HUES48 (cell line): ENCODE data around the gene SPEF2.

Source experiments
- H3K27ac ChIP-seq: one replicate; pipeline ENCODE4 v1.7.0; 2013; ENCODE audit warnings: low read depth, low read length, inconsistent platforms
- H3K27me3 ChIP-seq: 2 replicates; pipeline ENCODE4 v1.6.1; 2013; ENCODE audit warnings: mild to moderate bottlenecking, low read length; ENCODE audit not compliant: control insufficient read depth, insufficient read depth
- H3K36me3 ChIP-seq: 2 replicates; pipeline ENCODE4 v1.6.1; 2013; ENCODE audit warnings: low read length; ENCODE audit not compliant: control insufficient read depth, insufficient read depth
- H3K4me1 ChIP-seq: 2 replicates; pipeline ENCODE4 v1.6.1; 2013; ENCODE audit warnings: mild to moderate bottlenecking, low read length; ENCODE audit not compliant: control insufficient read depth, insufficient read depth
- H3K4me3 ChIP-seq: 2 replicates; pipeline ENCODE4 v1.5.1; 2013; ENCODE audit warnings: mild to moderate bottlenecking, low read depth, low read length
- H3K9ac ChIP-seq: 2 replicates; pipeline ENCODE4 v1.6.1; 2013; ENCODE audit warnings: mild to moderate bottlenecking, low read depth, low read length, moderate library complexity
- H3K9me3 ChIP-seq: 2 replicates; pipeline ENCODE4 v1.6.1; 2013; ENCODE audit warnings: low read length; ENCODE audit not compliant: control insufficient read depth, insufficient read depth

The SPEF2 gene

GRCh38 chr5:35675392-35675791 is 57.7 kb downstream of the SPEF2 start:
- Histone ChIP-seq H3K36me3 (no peaks in the 10 kb centered on the region), H3K4me3 (no peak overlapping the region), H3K9me3 (no peaks in the 10 kb centered on the region), H3K9ac (no peak overlapping the region), H3K4me1 (peaks cover 9% of the 10 kb centered on the region), H3K27me3 (no peaks in the 10 kb centered on the region), H3K27ac (no peak overlapping the region)

GRCh38 chr5:35677878-35678277 is 60.2 kb downstream of the SPEF2 start:
- peaks cover 9% of the 10 kb centered on the region for H3K4me1 ChIP-seq
- no peak overlapping the region for H3K4me3 ChIP-seq
- H3K9ac ChIP-seq = no peak overlapping the region
- no peaks in the 10 kb centered on the region for H3K27me3 ChIP-seq
- H3K9me3 ChIP-seq = no peaks in the 10 kb centered on the region
- H3K36me3 ChIP-seq = no peaks in the 10 kb centered on the region
- no peak overlapping the region for H3K27ac ChIP-seq

GRCh38 chr5:35678661-35679060 is 61.0 kb downstream of the SPEF2 start:
- no peaks in the 10 kb centered on the region for H3K27me3 ChIP-seq
- no peak overlapping the region for H3K4me3 ChIP-seq
- H3K27ac ChIP-seq = no peak overlapping the region
- H3K9me3 ChIP-seq = no peaks in the 10 kb centered on the region
- H3K9ac ChIP-seq = no peak overlapping the region
- H3K4me1 ChIP-seq = peaks cover 9% of the 10 kb centered on the region
- no peaks in the 10 kb centered on the region for H3K36me3 ChIP-seq

GRCh38 chr5:35679357-35679756 is 61.7 kb downstream of the SPEF2 start:
- Histone ChIP-seq H3K9me3 (no peaks in the 10 kb centered on the region), H3K36me3 (no peaks in the 10 kb centered on the region), H3K27ac (no peak overlapping the region), H3K4me1 (0 out of 2 replicates have a peak, but pooled peaks cover 4% of the 10 kb centered on the region), H3K27me3 (no peaks in the 10 kb centered on the region), H3K9ac (no peak overlapping the region), H3K4me3 (no peak overlapping the region)

- Histone ChIP-seq H3K36me3 (no peaks in the 10 kb centered on the region), H3K4me1 (no peaks in the 10 kb centered on the region), H3K4me3 (no peak overlapping the region), H3K27ac (no peak overlapping the region), H3K27me3 (no peaks in the 10 kb centered on the region), H3K9me3 (no peaks in the 10 kb centered on the region), H3K9ac (no peak overlapping the region)
Measured at GRCh38 chr5:35681911-35682310, 64.2 kb downstream of the SPEF2 start.

- H3K9me3 ChIP-seq = no peaks in the 10 kb centered on the region
Measured at GRCh38 chr5:35683466-35683865, 65.8 kb downstream of the SPEF2 start.

GRCh38 chr5:35685161-35685560 is 67.5 kb downstream of the SPEF2 start:
- H3K27ac ChIP-seq = no peak overlapping the region

More at GRCh38 chr5:35683466-35683865, 65.8 kb downstream of the SPEF2 start:
- no peak overlapping the region for H3K27ac ChIP-seq
- no peaks in the 10 kb centered on the region for H3K4me1 ChIP-seq
- H3K27me3 ChIP-seq = no peaks in the 10 kb centered on the region
- no peaks in the 10 kb centered on the region for H3K36me3 ChIP-seq
- H3K9ac ChIP-seq = no peak overlapping the region
- H3K4me3 ChIP-seq = no peak overlapping the region

GRCh38 chr5:35687961-35688360 is 70.3 kb downstream of the SPEF2 start:
- H3K27me3 ChIP-seq = no peaks in the 10 kb centered on the region
- H3K4me3 ChIP-seq = no peak overlapping the region
- H3K27ac ChIP-seq = no peak overlapping the region
- H3K9ac ChIP-seq = no peak overlapping the region
- no peaks in the 10 kb centered on the region for H3K36me3 ChIP-seq
- no peaks in the 10 kb centered on the region for H3K9me3 ChIP-seq
- H3K4me1 ChIP-seq = no peaks in the 10 kb centered on the region

More at GRCh38 chr5:35685161-35685560, 67.5 kb downstream of the SPEF2 start:
- no peak overlapping the region for H3K9ac ChIP-seq
- H3K4me1 ChIP-seq = no peaks in the 10 kb centered on the region
- no peak overlapping the region for H3K4me3 ChIP-seq
- H3K27me3 ChIP-seq = no peaks in the 10 kb centered on the region
- H3K9me3 ChIP-seq = no peaks in the 10 kb centered on the region
- no peaks in the 10 kb centered on the region for H3K36me3 ChIP-seq

- Histone ChIP-seq H3K9ac (no peak overlapping the region), H3K4me3 (no peak overlapping the region), H3K27ac (no peak overlapping the region)
Measured at GRCh38 chr5:35694481-35694880, 76.8 kb downstream of the SPEF2 start.

GRCh38 chr5:35698047-35698808 is 80.6 kb downstream of the SPEF2 start:
- H3K4me1 ChIP-seq = no peaks in the 10 kb centered on the region
- H3K27me3 ChIP-seq = no peaks in the 10 kb centered on the region
- no peak overlapping the region for H3K4me3 ChIP-seq
- no peaks in the 10 kb centered on the region for H3K36me3 ChIP-seq
- H3K9me3 ChIP-seq = no peaks in the 10 kb centered on the region
- H3K9ac ChIP-seq = no peak overlapping the region
- no peak overlapping the region for H3K27ac ChIP-seq

More at GRCh38 chr5:35694481-35694880, 76.8 kb downstream of the SPEF2 start:
- Histone ChIP-seq H3K4me1 (no peaks in the 10 kb centered on the region), H3K27me3 (no peaks in the 10 kb centered on the region), H3K36me3 (no peaks in the 10 kb centered on the region), H3K9me3 (no peaks in the 10 kb centered on the region)

- Histone ChIP-seq H3K4me1 (no peaks in the 10 kb centered on the region), H3K27ac (no peak overlapping the region), H3K36me3 (no peaks in the 10 kb centered on the region), H3K9me3 (no peaks in the 10 kb centered on the region), H3K27me3 (no peaks in the 10 kb centered on the region), H3K4me3 (no peak overlapping the region), H3K9ac (no peak overlapping the region)
Measured at GRCh38 chr5:35707659-35708058, 90.0 kb downstream of the SPEF2 start.
